ENCODE data around the gene CAPN10.

Gene CAPN10

DNA sequence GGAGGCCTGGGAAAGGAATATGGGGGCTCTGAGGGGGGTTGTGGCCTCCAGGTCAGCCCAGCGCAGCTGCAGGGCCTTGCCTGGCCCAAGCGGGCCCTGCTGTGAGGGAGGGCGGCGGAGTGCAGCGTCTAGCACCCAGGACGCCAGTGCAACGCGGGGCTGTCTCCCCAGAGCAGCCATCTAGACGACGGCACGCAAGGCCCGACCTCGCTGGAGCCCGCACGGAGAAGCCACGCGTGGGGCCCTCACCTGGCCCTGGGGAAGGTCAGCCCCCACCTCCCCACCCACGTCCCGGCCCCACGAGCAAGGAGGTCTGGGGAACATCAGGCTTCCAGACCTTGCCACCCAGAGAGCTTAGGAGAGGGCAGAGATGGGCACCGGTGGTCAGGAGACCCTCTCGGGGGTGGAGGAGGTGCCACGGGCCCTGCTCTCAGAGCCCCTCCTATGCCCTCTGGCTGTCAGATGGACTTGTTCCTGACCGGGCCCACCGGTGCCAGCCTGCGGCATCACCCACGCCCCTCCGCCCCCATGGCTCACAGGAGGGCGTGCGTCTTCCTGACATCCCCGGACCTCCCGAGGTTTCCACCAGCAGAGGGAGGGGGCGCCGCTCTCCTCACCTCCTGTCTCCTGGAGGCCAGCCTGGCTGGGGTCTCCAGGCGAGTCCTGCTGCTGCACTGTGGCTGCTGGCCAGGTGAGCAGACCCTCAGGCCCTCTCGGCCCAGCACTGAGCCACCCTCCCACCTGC is 55.7 kb downstream of the CAPN10 start:
- no peak for FAIRE-seq

DNA sequence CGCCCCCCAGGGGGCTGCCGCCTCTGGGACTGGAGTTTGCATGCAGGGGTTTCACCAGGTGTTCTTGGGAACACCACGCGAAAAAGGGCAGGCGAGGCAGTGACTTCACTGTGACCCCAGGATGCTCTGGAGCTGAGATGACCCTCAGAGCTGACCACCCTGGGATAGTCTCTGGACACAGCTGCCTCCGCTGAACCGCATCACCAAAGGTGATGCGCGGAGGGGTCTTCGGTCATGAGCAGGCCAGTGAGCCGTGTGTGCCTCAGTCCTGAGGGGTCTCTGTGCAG is 56.2 kb downstream of the CAPN10 start:
- no peak for FAIRE-seq

DNA sequence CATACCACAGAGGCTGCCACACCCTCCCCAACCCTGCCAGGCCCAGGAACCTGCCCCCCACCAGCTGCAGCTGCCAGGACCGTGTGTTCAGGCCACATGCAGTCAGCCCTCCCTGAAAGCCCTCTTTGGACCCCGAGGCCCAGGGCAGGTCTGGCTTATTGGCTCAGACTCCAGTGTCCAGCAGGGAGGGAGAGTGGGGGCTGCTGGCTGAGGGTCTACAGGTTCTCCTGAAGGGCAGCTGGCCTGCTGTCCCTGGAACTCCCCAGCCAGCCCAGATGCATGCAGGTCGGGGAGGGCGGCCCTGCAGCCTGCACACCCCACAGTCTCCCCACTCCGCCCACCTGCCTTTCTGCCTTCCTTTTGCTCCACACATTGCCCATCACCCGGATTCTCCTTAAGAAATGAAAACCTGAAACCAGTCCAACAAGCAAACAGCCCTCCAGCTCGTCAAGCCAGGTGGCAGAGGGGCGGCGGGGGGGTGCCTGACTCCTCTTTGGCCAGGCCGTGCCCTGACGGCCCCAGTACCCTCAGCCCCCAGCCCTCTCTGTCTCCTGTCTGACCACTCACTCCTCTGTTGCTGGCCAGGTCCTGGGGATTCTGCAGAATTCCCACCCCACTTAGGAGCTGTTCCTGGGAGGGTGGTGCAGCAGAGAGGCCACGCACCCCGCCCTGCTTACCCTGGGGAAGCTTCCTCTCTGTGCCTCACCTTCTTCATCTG is 56.7 kb downstream of the CAPN10 start:
- FAIRE-seq: no peak

DNA sequence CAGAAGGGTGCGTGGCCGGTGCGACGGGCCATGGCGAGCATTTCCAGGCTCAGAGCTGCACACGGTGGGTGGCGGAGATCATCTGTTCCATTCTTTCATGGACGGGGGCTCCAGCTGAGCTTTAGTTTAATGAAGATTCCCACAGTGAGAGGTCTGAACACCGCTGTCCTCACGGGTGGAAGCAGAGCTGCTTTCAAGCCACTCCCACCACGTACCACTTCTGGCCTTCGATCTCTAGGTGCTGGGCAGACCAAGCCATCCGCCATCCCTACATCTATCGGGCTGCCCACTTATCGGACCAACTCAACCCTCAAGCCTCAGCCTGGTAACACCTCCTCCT is 57.2 kb downstream of the CAPN10 start:
- no peak for FAIRE-seq

DNA sequence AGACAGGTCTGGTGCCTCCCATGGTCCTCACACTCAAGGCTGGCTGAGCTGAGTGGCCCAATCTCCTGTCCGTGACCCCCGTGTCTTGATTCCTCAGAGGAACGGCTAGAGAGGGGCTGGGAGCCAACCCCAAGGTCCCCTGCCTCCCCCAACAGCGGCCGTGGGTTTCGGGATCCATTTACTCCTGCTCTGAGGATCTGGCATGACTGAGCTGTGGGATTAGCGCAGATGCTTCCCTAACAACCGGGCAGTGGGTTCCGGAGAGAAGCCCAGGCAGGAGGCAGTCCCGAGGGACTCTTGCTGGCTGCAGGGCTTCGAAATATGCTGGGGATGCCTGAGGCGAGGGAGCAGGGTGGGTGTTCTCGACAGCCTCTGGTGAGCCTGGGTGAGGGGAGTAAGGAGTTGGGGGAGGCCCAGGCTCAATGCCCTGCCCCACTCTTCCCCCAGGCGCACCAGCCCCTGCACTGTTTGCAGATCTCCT is 57.7 kb downstream of the CAPN10 start:
- FAIRE-seq: no peak

DNA sequence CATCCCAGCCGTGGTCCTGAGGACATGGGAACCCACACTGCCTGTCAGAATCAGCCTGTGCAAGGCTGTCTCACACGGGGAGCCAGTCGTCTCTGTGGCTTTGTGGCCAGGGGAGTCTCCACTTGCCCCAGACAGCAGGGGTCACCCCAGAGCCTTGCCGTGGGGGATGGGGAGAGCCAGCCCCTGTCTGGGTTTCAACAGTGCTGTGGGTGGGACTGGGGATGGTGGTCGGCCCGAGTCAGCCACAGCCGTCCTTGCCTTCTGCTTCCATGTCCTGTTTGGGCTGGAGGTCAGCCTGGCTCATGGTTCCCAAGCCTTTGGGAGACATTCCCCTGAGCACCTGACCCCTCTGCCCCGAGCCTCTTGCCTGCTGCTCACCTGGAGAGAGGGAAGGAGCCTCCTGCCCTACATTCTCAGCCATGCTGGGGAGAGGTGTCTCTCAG is 58.3 kb downstream of the CAPN10 start:
- FAIRE-seq: no peak

DNA sequence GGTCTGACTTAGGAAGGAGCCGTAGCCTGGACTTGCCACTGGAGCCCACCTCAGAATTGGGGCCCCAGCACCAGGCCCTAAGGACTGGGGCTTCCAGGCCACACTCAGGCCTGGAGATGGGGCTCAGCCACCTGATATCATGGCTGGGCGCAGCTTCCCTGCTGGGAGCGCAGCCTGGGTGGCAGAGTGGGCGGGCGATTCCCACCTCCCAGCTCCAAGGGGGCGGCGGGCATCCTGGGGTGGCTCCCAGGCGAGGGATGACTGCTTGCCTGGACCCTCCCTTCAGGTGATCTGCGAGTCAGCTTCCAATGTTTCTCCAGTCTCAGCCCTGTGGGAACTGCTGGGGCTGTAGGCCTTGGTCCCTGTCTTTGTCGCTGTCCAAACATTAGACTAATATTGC is 58.8 kb downstream of the CAPN10 start:
- FAIRE-seq: no peak

- no peak for FAIRE-seq
These were observed 59.3 kb downstream of the CAPN10 start for GRCh38 chr2:240645801-240646175.

GRCh38 chr2:240646176-240646899 is 59.8 kb downstream of the CAPN10 start:
- no peak for FAIRE-seq

DNA sequence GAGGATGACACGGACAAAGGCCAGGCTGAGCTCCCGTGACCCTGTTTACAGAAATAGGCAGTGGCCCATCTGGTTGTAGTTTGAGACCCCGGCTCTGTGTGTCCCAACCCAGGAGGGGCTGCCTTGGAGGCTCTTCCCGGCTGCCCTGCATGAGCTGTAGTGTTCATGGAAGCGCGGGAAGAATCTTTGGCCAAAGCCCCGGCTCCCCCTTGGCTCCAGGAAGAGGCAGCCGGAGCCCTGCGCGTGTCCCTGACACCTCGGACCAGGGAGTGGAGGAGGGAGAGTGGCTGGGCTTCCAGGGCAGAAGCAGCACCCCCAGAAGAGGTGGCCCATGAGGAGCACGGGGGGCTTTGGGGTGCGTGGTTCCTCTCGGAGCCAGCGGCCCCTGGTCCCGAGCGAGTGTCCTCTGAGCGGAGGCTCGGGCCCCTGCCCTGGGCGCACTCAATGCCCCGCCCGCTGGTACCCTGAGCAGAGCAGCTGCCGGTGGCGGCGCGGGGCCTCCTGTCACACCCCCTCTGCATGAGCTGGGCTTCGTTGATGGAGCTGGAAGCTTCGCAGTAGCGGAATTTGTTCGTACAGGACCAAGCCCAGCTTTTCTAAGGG is 60.5 kb downstream of the CAPN10 start:
- FAIRE-seq: no peak

GRCh38 chr2:240647503-240648154 is 61.1 kb downstream of the CAPN10 start:
- no peak for FAIRE-seq

DNA sequence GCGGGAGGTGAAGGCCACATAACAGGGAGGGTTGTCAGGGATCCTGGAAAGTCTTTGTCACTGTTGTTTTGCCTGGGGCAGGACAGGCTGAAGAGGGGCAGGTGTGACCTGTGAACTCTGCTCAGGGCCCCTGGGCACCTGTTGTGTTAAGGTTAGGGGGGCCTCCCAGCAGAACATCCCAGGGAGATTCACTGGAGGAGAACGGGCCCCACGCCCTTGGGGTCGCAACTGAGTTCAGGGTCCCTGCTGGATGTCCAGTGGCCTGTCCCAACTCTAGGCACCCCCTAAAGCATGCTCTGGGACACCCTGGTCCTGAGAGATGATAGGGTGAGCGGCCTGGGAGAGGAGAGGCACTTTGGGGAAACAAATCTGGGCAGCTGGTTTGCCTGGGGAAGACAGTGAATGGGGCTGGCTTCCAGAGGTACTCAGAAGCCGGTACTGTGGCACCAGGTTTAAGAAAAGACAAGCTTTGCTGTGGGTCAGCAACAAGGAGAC is 61.7 kb downstream of the CAPN10 start:
- no peak for FAIRE-seq

Measured in endometrium (tissue), 2 donors.